ENCODE results near the gene ALK.

The ALK gene

DNA sequence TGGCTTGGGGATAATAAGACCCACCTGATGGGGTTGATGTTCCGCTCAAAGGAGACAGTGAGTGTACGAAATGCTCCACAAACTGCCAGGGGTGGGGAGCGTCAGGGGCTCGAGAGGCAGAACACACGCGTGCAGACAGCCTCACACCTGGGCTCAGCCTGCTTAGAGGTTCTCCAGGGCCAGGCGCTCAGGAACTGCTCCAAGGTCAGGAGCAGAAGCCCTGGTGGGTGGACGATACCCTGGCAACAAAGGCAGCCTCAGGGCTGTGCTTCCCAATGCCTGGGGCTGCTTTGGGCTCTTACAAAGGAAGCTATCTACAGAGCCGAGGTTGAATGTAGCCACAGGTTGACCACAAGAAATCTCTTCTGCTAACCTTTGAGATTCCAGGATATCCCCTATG lies 691.7 kb downstream of the ALK start:
- no peak overlapping the region for H3K4me3 ChIP-seq (ENCODE audit: low read depth, low read length)
- ChIA-PET POLR2A (no interaction called here), CTCF (no interaction called here)

DNA sequence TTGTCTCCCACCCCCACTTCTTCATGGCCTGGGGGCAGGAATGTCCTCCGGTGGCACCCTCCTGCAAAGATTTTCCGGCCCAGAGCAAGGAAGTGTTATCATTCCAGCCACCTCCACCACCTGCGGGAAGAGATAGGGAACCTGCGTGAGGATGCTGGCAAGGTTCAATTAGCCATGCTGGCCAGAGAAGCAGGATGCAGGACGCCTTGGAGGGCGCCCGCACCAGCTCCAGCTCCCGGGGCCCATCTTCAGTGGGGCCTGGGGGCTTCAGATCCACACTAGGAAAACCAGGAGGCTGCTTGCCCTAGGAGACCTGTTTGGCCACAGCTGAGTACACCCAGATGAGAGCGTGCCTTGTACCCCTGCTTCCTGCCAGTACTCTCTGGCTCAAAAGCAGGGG lies 692.4 kb downstream of the ALK start:
- POLR2A ChIA-PET = no interaction called here
- TF ChIP-seq, protein P1, sequence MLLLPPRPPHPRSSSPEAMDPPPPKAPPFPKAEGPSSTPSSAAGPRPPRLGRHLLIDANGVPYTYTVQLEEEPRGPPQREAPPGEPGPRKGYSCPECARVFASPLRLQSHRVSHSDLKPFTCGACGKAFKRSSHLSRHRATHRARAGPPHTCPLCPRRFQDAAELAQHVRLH (tag by site-specific recombination; IDR thresholded peaks at IDR 0.05) = no peak
- TF ChIP-seq, protein P2, sequence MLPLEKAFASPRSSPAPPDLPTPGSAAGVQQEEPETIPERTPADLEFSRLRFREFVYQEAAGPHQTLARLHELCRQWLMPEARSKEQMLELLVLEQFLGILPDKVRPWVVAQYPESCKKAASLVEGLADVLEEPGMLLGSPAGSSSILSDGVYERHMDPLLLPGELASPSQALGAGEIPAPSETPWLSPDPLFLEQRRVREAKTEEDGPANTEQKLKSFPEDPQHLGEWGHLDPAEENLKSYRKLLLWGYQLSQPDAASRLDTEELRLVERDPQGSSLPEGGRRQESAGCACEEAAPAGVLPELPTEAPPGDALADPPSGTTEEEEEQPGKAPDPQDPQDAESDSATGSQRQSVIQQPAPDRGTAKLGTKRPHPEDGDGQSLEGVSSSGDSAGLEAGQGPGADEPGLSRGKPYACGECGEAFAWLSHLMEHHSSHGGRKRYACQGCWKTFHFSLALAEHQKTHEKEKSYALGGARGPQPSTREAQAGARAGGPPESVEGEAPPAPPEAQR (tag by site-specific recombination; IDR thresholded peaks at IDR 0.05) = no peak
- TF ChIP-seq ZNF311 (tag by site-specific recombination; IDR thresholded peaks at IDR 0.05; ENCODE audit: borderline replicate concordance) = no peak
- TF ChIP-seq ZFP3 (tag by site-specific recombination; IDR thresholded peaks at IDR 0.05; ENCODE audit: low read depth) = no peak
- no peak for TF ChIP-seq ZNF629 (tag by site-specific recombination; IDR thresholded peaks at IDR 0.05)
- no peak for TF ChIP-seq BCL11A (tag by site-specific recombination; IDR thresholded peaks at IDR 0.05; ENCODE audit: low read depth)
- no peak for TF ChIP-seq ZNF654 (tag by site-specific recombination; IDR thresholded peaks at IDR 0.05; ENCODE audit: low read depth)
- Histone ChIP-seq H3K4me3 (ENCODE audit: low read depth, low read length) (no peak overlapping the region), H3K9me3 (ENCODE audit: control insufficient read depth, insufficient read depth, low read depth, low read length) (no peaks in the 10 kb centered on the region), H3K4me1 (ENCODE audit: control insufficient read depth, insufficient read depth, low read length) (no peaks in the 10 kb centered on the region), H3K27ac (ENCODE audit: extremely low read depth, low read depth, low read length) (no peak overlapping the region), H3K36me3 (ENCODE audit: control insufficient read depth in 2 of 2, insufficient read depth in 1 of 2, low read length in 2 of 2) (no peaks in the 10 kb centered on the region)
- CTCF ChIA-PET = no interaction called here

More for the DNA sequence above, 691.7 kb downstream of the ALK start:
- no peaks in the 10 kb centered on the region for H3K4me1 ChIP-seq (ENCODE audit: control insufficient read depth, insufficient read depth, low read length)
- H3K36me3 ChIP-seq (ENCODE audit: control insufficient read depth in 2 of 2, insufficient read depth in 1 of 2, low read length in 2 of 2) = no peaks in the 10 kb centered on the region
- H3K9me3 ChIP-seq (ENCODE audit: control insufficient read depth, insufficient read depth, low read depth, low read length) = no peaks in the 10 kb centered on the region
- H3K27ac ChIP-seq (ENCODE audit: extremely low read depth, low read depth, low read length) = no peak overlapping the region
- no peak for TF ChIP-seq HOXA7 (CRISPR knock-in tag; IDR thresholded peaks at IDR 0.05; ENCODE audit: borderline replicate concordance)

DNA sequence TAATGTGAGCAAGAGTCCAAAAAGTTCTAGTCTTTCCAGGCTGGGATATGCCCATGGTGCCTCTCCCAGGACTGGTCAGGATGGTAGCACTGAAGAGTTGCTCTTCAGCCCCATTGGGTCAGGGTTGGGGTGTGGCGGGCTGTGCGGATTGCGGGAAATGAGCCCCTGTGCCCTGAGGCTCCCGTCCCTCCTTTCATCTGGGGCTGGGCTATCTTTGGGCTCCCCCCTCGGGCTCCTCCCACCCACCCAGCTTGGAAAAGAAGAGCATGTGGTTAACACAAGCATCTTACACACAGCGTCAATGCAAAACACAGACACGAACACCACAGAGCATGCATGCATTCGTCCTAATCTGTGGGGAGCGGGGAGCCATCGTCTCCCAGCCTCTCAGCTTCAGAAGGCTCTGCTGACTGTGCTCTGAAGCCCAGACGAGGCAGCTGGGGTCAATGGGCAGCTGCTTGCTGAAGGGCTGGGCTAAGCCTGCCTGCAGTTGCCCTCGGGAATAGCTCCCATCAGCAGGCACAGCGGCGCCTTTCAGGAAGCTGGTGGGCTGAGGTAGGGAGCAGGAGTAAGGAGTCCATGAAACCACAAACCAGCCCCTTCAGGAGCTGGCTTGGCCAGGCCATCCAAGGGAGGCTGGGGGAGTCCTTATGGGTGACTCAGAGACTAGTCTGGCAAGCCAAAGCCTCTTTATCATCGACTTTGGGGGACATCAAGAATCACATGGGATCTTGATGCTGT lies 693.3 kb downstream of the ALK start:
- ChIA-PET CTCF (no interaction called here), POLR2A (interaction anchor here (0.7 kb wide), 1 partner anchor 273 kb away, joined by 3 read pairs; no protein-coding TSS in a partner anchor)
- TF ChIP-seq EGR2 (tag by site-specific recombination; IDR thresholded peaks at IDR 0.05; ENCODE audit: low read depth) = no peak
- TF ChIP-seq ZNF544 (tag by site-specific recombination; IDR thresholded peaks at IDR 0.05) = no peak
- no peak for TF ChIP-seq ZNF530 (tag by site-specific recombination; IDR thresholded peaks at IDR 0.05; ENCODE audit: low read depth)
- TF ChIP-seq ZNF239 (tag by site-specific recombination; IDR thresholded peaks at IDR 0.05) = no peak
- no peak for TF ChIP-seq ZNF24 (tag by site-specific recombination; IDR thresholded peaks at IDR 0.05)
- TF ChIP-seq ZNF776 (tag by site-specific recombination; IDR thresholded peaks at IDR 0.05; ENCODE audit: borderline replicate concordance) = no peak
- TF ChIP-seq, protein P3, sequence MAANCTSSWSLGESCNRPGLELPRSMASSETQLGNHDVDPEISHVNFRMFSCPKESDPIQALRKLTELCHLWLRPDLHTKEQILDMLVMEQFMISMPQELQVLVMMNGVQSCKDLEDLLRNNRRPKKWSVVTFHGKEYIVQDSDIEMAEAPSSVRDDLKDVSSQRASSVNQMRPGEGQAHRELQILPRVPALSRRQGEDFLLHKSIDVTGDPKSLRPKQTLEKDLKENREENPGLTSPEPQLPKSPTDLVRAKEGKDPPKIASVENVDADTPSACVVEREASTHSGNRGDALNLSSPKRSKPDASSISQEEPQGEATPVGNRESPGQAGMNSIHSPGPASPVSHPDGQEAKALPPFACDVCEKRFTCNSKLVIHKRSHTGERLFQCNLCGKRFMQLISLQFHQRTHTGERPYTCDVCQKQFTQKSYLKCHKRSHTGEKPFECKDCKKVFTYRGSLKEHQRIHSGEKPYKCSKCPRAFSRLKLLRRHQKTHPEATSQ (tag by site-specific recombination; IDR thresholded peaks at IDR 0.05) = no peak
- TF ChIP-seq, protein P4, sequence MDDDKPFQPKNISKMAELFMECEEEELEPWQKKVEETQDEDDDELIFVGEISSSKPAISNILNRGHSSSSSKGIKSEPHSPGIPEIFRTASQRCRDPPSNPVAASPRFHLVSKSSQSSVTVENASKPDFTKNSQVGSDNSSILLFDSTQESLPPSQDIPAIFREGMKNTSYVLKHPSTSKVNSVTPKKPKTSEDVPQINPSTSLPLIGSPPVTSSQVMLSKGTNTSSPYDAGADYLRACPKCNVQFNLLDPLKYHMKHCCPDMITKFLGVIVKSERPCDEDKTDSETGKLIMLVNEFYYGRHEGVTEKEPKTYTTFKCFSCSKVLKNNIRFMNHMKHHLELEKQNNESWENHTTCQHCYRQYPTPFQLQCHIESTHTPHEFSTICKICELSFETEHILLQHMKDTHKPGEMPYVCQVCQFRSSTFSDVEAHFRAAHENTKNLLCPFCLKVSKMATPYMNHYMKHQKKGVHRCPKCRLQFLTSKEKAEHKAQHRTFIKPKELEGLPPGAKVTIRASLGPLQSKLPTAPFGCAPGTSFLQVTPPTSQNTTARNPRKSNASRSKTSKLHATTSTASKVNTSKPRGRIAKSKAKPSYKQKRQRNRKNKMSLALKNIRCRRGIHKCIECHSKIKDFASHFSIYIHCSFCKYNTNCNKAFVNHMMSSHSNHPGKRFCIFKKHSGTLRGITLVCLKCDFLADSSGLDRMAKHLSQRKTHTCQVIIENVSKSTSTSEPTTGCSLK (tag by site-specific recombination; IDR thresholded peaks at IDR 0.05) = no peak
- no peak for TF ChIP-seq ZBTB8A (tag by site-specific recombination; IDR thresholded peaks at IDR 0.05)
- TF ChIP-seq ZNF660 (tag by site-specific recombination; IDR thresholded peaks at IDR 0.05) = no peak
- no peak for TF ChIP-seq KLF10 (tag by site-specific recombination; IDR thresholded peaks at IDR 0.05)
- no peak for TF ChIP-seq ZNF596 (tag by site-specific recombination; IDR thresholded peaks at IDR 0.05)
- TF ChIP-seq ZNF133 (tag by site-specific recombination; IDR thresholded peaks at IDR 0.05) = no peak
- TF ChIP-seq ZNF624 (tag by site-specific recombination; IDR thresholded peaks at IDR 0.05) = no peak
- no peak for TF ChIP-seq ZNF777 (tag by site-specific recombination; IDR thresholded peaks at IDR 0.05; ENCODE audit: borderline replicate concordance)
- TF ChIP-seq, protein P5, sequence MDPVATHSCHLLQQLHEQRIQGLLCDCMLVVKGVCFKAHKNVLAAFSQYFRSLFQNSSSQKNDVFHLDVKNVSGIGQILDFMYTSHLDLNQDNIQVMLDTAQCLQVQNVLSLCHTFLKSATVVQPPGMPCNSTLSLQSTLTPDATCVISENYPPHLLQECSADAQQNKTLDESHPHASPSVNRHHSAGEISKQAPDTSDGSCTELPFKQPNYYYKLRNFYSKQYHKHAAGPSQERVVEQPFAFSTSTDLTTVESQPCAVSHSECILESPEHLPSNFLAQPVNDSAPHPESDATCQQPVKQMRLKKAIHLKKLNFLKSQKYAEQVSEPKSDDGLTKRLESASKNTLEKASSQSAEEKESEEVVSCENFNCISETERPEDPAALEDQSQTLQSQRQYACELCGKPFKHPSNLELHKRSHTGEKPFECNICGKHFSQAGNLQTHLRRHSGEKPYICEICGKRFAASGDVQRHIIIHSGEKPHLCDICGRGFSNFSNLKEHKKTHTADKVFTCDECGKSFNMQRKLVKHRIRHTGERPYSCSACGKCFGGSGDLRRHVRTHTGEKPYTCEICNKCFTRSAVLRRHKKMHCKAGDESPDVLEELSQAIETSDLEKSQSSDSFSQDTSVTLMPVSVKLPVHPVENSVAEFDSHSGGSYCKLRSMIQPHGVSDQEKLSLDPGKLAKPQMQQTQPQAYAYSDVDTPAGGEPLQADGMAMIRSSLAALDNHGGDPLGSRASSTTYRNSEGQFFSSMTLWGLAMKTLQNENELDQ (tag by site-specific recombination; IDR thresholded peaks at IDR 0.05; ENCODE audit: low read depth) = no peak
- H3K9me3 ChIP-seq (ENCODE audit: control insufficient read depth, insufficient read depth, low read depth, low read length) = no peaks in the 10 kb centered on the region
- H3K4me3 ChIP-seq (ENCODE audit: low read depth, low read length) = no peak overlapping the region
- no peaks in the 10 kb centered on the region for H3K36me3 ChIP-seq (ENCODE audit: control insufficient read depth in 2 of 2, insufficient read depth in 1 of 2, low read length in 2 of 2)
- no peaks in the 10 kb centered on the region for H3K4me1 ChIP-seq (ENCODE audit: control insufficient read depth, insufficient read depth, low read length)
- no peak overlapping the region for H3K27ac ChIP-seq (ENCODE audit: extremely low read depth, low read depth, low read length)

All from HEK293 (cell line).